Dedifferentiated amniotic fluid mesenchymal stem cell (primary cell): ENCODE data around the gene PLLP.

Source experiments
- DNase-seq: peaks from one replicate; pipeline ENCODE4 v3.0.0-alpha.2; 2016; ENCODE audit errors: extremely low spot score

Gene PLLP

DNA sequence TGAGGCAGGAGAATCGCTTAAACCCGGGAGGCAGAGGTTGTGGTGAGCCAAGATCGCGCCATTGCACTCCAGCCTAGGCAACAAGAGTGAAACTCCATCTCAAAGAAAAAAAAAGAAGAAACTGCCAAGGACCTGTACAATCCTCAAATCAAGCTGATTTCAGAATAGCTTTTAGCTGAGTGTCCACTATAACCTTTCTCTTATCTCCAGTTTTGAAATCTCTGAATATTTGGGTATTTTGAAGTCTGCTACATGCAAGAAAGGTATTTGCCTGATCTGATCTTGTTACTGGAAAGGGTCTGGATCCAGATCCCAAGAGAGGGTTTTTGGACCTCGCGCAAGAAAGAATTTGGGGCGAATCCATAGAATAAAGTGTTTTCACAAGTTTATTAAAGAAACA lies 58.5 kb downstream of the PLLP start:
- DNase-seq: no peak

DNA sequence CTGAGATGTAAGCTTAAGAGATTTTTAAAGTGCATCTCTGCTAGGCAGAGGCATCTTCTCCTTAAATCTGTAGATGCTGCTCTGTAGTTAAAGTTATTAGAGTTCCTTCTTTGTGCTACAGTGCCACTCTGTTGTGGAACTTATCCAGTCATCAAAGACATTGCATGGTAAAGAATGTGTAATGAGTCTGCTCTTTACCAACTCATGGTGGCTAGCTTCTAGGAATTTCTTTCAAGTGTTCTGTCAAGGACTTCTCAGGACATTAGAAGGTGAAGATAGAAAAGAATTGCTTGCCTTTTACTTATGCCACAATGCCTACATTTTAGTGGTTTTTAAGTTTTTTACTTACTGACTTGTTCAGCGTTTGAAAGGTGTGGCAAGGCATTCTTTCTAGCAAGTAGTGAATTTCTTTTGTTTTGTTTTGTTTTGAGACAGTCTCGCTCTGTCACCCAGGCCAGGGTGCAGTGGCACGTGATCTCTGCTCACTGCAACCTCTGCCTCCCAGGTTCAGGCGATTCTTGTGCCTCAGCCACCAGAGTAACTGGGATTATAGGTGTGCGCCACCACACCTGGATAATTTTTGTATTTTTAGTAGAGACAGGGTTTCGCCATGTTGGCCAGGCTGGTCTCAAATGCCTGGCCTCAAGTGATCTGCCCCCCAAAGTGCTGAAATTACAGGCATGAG lies 59.7 kb downstream of the PLLP start:
- no peak for DNase-seq

DNA sequence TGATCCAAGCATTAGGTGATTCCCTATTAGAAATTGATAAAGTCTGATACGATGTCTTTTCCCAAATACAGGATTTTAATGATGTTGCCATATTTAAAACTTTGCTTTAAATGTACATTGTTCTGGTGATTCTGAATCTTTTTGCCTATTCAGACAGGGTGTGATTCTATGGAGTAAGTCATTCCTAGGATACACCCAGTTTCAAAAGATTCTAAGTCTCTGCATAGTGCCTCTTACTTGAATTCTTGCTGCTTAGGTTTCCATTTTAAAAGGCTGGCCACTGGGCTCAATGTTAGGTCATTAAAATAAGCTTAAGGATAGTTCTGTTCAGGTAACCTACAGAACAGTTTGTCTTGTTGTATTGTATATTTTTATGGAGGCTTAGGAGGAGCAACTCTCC lies 61.4 kb downstream of the PLLP start:
- DNase-seq: no peak

- no peak for DNase-seq
Observed at GRCh38 chr16:57216968-57217367, 67.5 kb downstream of the PLLP start.

- DNase-seq: no peak
Observed at GRCh38 chr16:57213462-57213861, 71.0 kb downstream of the PLLP start.

DNA sequence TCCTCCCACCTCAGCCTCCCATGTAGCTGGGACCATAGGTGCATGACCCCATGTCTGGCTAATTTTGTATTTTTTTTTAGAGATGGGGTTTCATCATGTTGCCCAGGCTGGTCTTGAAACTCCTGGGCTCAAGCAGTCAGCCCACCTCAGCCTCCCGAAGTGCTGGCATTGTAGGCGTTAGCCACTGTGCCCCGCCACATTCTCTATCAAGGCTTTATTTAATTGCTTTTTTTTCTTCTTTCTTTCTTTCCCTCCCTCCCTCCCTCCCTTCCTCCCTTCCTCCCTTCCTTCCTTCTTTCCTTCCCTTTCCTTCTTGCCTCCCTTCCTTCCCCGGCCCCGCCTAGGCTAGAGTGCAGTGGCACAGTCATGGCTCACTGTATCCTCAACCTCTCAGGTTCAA lies 74.7 kb downstream of the PLLP start:
- DNase-seq: no peak

DNA sequence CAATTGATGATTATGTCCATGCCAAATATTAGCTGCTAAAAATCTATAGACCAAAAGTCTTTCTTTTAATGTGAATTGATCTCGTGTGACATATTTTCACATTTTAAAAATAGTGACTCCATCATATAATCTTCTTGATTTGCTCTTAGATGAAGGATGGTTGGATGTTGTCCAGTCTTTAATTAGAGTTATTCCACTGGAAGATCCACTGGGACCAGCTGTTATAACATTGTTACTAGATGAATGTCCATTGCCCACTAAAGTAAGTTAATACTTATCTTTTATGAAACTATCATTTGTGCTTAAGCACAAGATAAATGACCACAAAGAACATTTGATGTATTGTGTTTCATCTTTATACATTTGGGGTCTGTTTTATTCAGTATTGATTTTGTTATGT lies 75.5 kb downstream of the PLLP start:
- DNase-seq: no peak
